HCT116 (cell line): ENCODE data around the gene TMEM269. TPM values are rescaled to one million over a fixed set of nuclear protein-coding genes. Genes with fewer than 3 reads are reported as not detected.

Experiments
- ATAC-seq: fragments of 200-7000 bp; cut with Tn5 transposase; 2 replicates; pipeline ENCODE4 v1.9.1; 2020; ENCODE audit warnings: mild to moderate bottlenecking, moderate library complexity
- BruUV-seq: library from RNA; stranded (reverse); fragments of 400-500 nt; replicated peaks from 2 replicates; lab custom pipeline; 2021; lab: Mats Ljungman, UMichigan
- CTCF ChIA-PET: fragments of 300-600 bp; sonication (Branson Sonifier 250); formaldehyde crosslinking; loops from one replicate; lab custom pipeline; 2021; ENCODE audit warnings: antibody characterized with exemption; lab: Charles Lee
- POLR2A ChIA-PET: fragments of 300-600, 350-600 bp; sonication (Branson Sonifier 250); formaldehyde crosslinking; loops from one replicate; lab custom pipeline; 2021; ENCODE audit warnings: antibody characterized with exemption; lab: Charles Lee
- RAD21 ChIA-PET, 2 experiments: fragments of 300-600 bp; sonication (Branson Sonifier 250); formaldehyde crosslinking; loops; one replicate each; lab custom pipeline; 2023; ENCODE audit warnings: low total read pairs in 2 of 2; ENCODE audit not compliant: uncharacterized antibody in 2 of 2, unreplicated experiment in 2 of 2, low non-redundant PET in 1 of 2; lab: Charles Lee
- DNase-seq: peaks from one replicate; pipeline ENCODE4 v3.0.0-alpha.2; 2010; ENCODE audit warnings: low read depth, low spot score
- H2AFZ ChIP-seq: fragments of 200-600 bp; shearing (Covaris generic), sonication (generic); 2 replicates; pipeline ENCODE4 v1.6.1; 2017; ENCODE audit warnings: low read depth, mixed run types, mixed read lengths, antibody characterized with exemption, low read length; ENCODE audit not compliant: poor library complexity, severe bottlenecking
- H3K27ac ChIP-seq: 2 replicates; pipeline ENCODE4 v1.5.1; 2012; ENCODE audit warnings: low read depth, low read length
- H3K27me3 ChIP-seq: fragments of 200-600 bp; sonication (generic); 2 replicates; pipeline ENCODE4 v1.6.1; 2016; ENCODE audit warnings: mixed run types, low read length, mixed read lengths; ENCODE audit not compliant: insufficient read depth
- H3K36me3 ChIP-seq, 2 experiments: fragments of 200-500 bp in 1 of 2; fragments of 200-600 bp in 1 of 2; sonication (Bioruptor generic) in 1 of 2; sonication (generic) in 1 of 2; 2 replicates each; pipeline versions ENCODE4 v1.5.1 to v1.6.1; 2014 to 2016; ENCODE audit warnings: low read length in 2 of 2, inconsistent platforms in 1 of 2, mixed read lengths in 1 of 2, mixed run types in 1 of 2; ENCODE audit not compliant: insufficient read depth in 2 of 2, control insufficient read depth in 1 of 2
- H3K4me1 ChIP-seq, 2 experiments: fragments of 200-600 bp in 1 of 2; sonication (generic) in 1 of 2; 2 replicates each; pipeline versions ENCODE4 v1.5.1 to v1.6.1; 2012 to 2017; ENCODE audit warnings: low read length in 2 of 2, inconsistent platforms in 1 of 2, mild to moderate bottlenecking in 1 of 2, mixed read lengths in 1 of 2, mixed run types in 1 of 2, moderate library complexity in 1 of 2; ENCODE audit not compliant: insufficient read depth in 2 of 2, control insufficient read depth in 1 of 2
- H3K4me2 ChIP-seq: fragments of 200-600 bp; sonication (generic); 2 replicates; pipeline ENCODE4 v1.6.1; 2017; ENCODE audit warnings: mixed run types, low read length, mixed read lengths
- H3K4me3 ChIP-seq, 2 experiments: fragments of 200-600 bp in 1 of 2; sonication (generic) in 1 of 2; replicated peaks in 1 of 2; 2 replicates each; pipeline ENCODE4 v1.5.1; 2011 to 2016; ENCODE audit warnings: low read length in 2 of 2, control low read depth in 1 of 2, low read depth in 1 of 2, mild to moderate bottlenecking in 1 of 2, mixed read lengths in 1 of 2, mixed run types in 1 of 2
- H3K79me2 ChIP-seq: fragments of 200-600 bp; sonication (generic); 2 replicates; pipeline ENCODE4 v1.6.1; 2017; ENCODE audit warnings: mild to moderate bottlenecking, mixed run types, low read length, moderate library complexity, mixed read lengths; ENCODE audit not compliant: insufficient read depth
- H3K9ac ChIP-seq: fragments of 200-600 bp; sonication (generic); 2 replicates; pipeline ENCODE4 v1.6.1; 2016; ENCODE audit warnings: low read length, mixed read lengths
- H3K9me2 ChIP-seq: fragments of 200-600 bp; sonication (generic), shearing (Covaris generic); 2 replicates; pipeline ENCODE4 v1.6.1; 2017; ENCODE audit warnings: mixed run types, mild to moderate bottlenecking, moderate library complexity; ENCODE audit not compliant: insufficient read depth
- H3K9me3 ChIP-seq, 2 experiments: fragments of 200-500 bp in 1 of 2; fragments of 200-600 bp in 1 of 2; sonication (Bioruptor generic) in 1 of 2; sonication (generic) in 1 of 2; 2 replicates each; pipeline ENCODE4 v1.6.1; 2014 to 2017; ENCODE audit warnings: low read length in 2 of 2, mixed read lengths in 2 of 2, inconsistent platforms in 1 of 2, low read depth in 1 of 2, mild to moderate bottlenecking in 1 of 2, mixed run types in 1 of 2, moderate library complexity in 1 of 2; ENCODE audit not compliant: control insufficient read depth in 1 of 2, insufficient read depth in 1 of 2
- H4K20me1 ChIP-seq: fragments of 200-600 bp; sonication (generic), shearing (Covaris generic); 2 replicates; pipeline ENCODE4 v1.6.1; 2017; ENCODE audit warnings: mixed run types, mild to moderate bottlenecking, moderate library complexity; ENCODE audit not compliant: insufficient read depth
- CTCF ChIP-seq, 3 experiments: fragments of 200-600 bp in 1 of 3; sonication (generic) in 1 of 3; IDR thresholded peaks in 2 of 3; conservative IDR thresholded peaks in 1 of 3; 2 replicates each; pipeline ENCODE4 v1.5.1; 2012 to 2017; ENCODE audit warnings: low read depth in 2 of 3, low read length in 2 of 3, antibody characterized with exemption in 1 of 3, borderline replicate concordance in 1 of 3, control low read depth in 1 of 3, mild to moderate bottlenecking in 1 of 3, mixed read lengths in 1 of 3, mixed run types in 1 of 3, moderate library complexity in 1 of 3; ENCODE audit not compliant: insufficient read depth in 1 of 3
- EGR1 ChIP-seq: IDR thresholded peaks from 2 replicates; pipeline ENCODE4 v1.6.1; 2012; ENCODE audit warnings: low read depth
- EZH2 ChIP-seq: fragments of 200-600 bp; sonication (generic); IDR thresholded peaks from 2 replicates; pipeline ENCODE4 v1.6.1; 2017; ENCODE audit warnings: antibody characterized with exemption, mixed run types
- EZH2phosphoT487 ChIP-seq: fragments of 200-600 bp; IDR thresholded peaks from 2 replicates; pipeline ENCODE4 v1.6.1; 2018; ENCODE audit warnings: antibody characterized with exemption, borderline replicate concordance
- TCF7L2 ChIP-seq: IDR thresholded peaks from 2 replicates; pipeline ENCODE4 v1.7.0; 2011; ENCODE audit warnings: borderline replicate concordance, inconsistent platforms; ENCODE audit not compliant: insufficient read depth, insufficient read length; ENCODE audit errors: extremely low read depth
- intact Hi-C: fragments of 100-400 bp; cut with micrococcal nuclease; formaldehyde crosslinking; loops from 2 replicates; pipeline ENCODE4 v1.10.0; 2022
- total RNA-seq: library from RNA; stranded (reverse); gene quantifications from one replicate; pipeline ENCODE4 v1.2.1, GENCODE V29; 2021; ENCODE audit not compliant: unreplicated experiment
- TF ChIP-seq, protein P1 (sequence below): IDR thresholded peaks from 2 replicates; pipeline ENCODE4 v1.6.1; 2011; ENCODE audit warnings: mild to moderate bottlenecking, low read length, moderate library complexity; ENCODE audit not compliant: insufficient replicate concordance; ENCODE audit errors: extremely low read depth

Gene TMEM269
- total RNA-seq, 1 experiment from 2014 or later, result 0.34 TPM

GRCh38 chr1:42786097-42786496 is 1.3 kb downstream of the TMEM269 start (continued):
- no peak for TF ChIP-seq CTCF (IDR thresholded peaks at IDR 0.05 in 2 of 3, conservative IDR thresholded peaks at IDR 0.05 in 1 of 3; ENCODE audit: borderline replicate concordance in 1 of 3, insufficient read depth in 1 of 3, low read depth in 2 of 3, low read length in 2 of 3)

DNA sequence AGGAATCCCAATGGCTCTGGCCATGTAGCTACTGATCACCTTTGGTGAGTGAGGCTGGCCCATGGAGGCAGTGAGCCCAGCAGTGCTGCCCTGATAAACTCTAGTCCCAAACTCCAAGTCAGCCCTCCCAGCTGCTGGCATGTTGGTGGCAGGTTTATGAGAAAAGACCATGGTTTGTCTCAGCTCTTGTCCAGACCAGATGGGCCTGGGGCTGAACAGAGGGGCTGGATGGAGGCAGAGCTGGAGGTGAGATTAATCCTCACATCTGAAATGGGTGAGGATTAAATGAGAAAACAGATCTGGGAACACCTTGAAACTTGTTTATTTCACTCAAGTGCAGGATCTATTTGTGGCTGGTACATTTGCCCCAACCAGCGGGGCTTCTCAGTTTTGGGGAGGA is 3.2 kb downstream of the TMEM269 start:
- DNase-seq (no peak), ATAC-seq (no peak)
- intact Hi-C loops, result no loop called here
- H3K27me3 ChIP-seq, result no peaks in the 10 kb centered on the region
- no peak overlapping the region for H3K4me2 ChIP-seq
- no peaks in the 10 kb centered on the region for H4K20me1 ChIP-seq
- H3K27ac ChIP-seq, result no peak overlapping the region
- H3K9me2 ChIP-seq, result no peaks in the 10 kb centered on the region
- no peak overlapping the region for H3K4me3 ChIP-seq
- POLR2A ChIA-PET, result no interaction called here
- CTCF ChIA-PET, result no interaction called here
- no peak overlapping the region for H2AFZ ChIP-seq
- TF ChIP-seq EZH2, result no peak
- no peak for TF ChIP-seq TCF7L2
- TF ChIP-seq, protein P1, sequence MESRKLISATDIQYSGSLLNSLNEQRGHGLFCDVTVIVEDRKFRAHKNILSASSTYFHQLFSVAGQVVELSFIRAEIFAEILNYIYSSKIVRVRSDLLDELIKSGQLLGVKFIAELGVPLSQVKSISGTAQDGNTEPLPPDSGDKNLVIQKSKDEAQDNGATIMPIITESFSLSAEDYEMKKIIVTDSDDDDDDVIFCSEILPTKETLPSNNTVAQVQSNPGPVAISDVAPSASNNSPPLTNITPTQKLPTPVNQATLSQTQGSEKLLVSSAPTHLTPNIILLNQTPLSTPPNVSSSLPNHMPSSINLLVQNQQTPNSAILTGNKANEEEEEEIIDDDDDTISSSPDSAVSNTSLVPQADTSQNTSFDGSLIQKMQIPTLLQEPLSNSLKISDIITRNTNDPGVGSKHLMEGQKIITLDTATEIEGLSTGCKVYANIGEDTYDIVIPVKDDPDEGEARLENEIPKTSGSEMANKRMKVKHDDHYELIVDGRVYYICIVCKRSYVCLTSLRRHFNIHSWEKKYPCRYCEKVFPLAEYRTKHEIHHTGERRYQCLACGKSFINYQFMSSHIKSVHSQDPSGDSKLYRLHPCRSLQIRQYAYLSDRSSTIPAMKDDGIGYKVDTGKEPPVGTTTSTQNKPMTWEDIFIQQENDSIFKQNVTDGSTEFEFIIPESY, result no peak
- TF ChIP-seq EZH2phosphoT487, result no peak
- TF ChIP-seq EGR1, result no peak
- TF ChIP-seq, all 23 proteins: peak for 0
- no TSS peak for BruUV-seq
- Histone ChIP-seq H3K9ac (no peak overlapping the region), H3K4me1 (peaks cover 0 to 4% of the 10 kb centered on the region in 2 experiments; a peak in 1 of 4 replicates), H3K36me3 (no peaks in the 10 kb centered on the region), H3K79me2 (no peaks in the 10 kb centered on the region), H3K9me3 (no peaks in the 10 kb centered on the region)
- RAD21 ChIA-PET, result no interaction called here
